Lung (tissue), 12 donors: ENCODE results near the gene CDH23. TPM values are rescaled to one million over a fixed set of nuclear protein-coding genes. Genes with fewer than 3 reads are reported as not detected.

Experiments used
- ATAC-seq: fragments of 200-7000 bp; cut with Tn5 transposase; one replicate; pipeline ENCODE4 v1.9.1; 2020; ENCODE audit warnings: moderate number of reproducible peaks; ENCODE audit not compliant: insufficient read depth, low FRiP score
- DNase-seq, 3 donors: peaks; one replicate each; pipeline ENCODE4 v3.0.0-alpha.2; 2013 to 2017
- H3K27ac ChIP-seq, 2 donors: one replicate each; pipeline ENCODE4 v1.5.1; 2013; ENCODE audit warnings: mild to moderate bottlenecking in 2 of 2, moderate library complexity in 2 of 2, control low read depth in 1 of 2, inconsistent platforms in 1 of 2, low read depth in 1 of 2, low read length in 1 of 2
- H3K27me3 ChIP-seq, 3 donors: one replicate each; pipeline ENCODE4 v1.5.1; 2013; ENCODE audit warnings: low read length in 2 of 3; ENCODE audit not compliant: control insufficient read depth in 3 of 3, insufficient read depth in 3 of 3
- H3K36me3 ChIP-seq, 4 donors: one replicate each; pipeline ENCODE4 v1.5.1; 2013; ENCODE audit warnings: low read length in 4 of 4, mild to moderate bottlenecking in 1 of 4, moderate library complexity in 1 of 4; ENCODE audit not compliant: control insufficient read depth in 4 of 4, insufficient read depth in 4 of 4
- H3K4me1 ChIP-seq, 5 donors: one replicate each; pipeline ENCODE4 v1.5.1; 2013; ENCODE audit warnings: low read length in 5 of 5, mild to moderate bottlenecking in 2 of 5, moderate library complexity in 1 of 5; ENCODE audit not compliant: control insufficient read depth in 5 of 5, insufficient read depth in 5 of 5
- H3K4me3 ChIP-seq: one replicate; pipeline ENCODE4 v1.5.1; 2013; ENCODE audit warnings: mild to moderate bottlenecking, control low read depth, moderate library complexity
- H3K9ac ChIP-seq, 2 donors: one replicate each; pipeline ENCODE4 v1.5.1; 2013; ENCODE audit warnings: low read length in 2 of 2, control low read depth in 1 of 2; ENCODE audit not compliant: insufficient read depth in 1 of 2
- H3K9me3 ChIP-seq, 4 donors: one replicate each; pipeline ENCODE4 v1.5.1; 2013; ENCODE audit warnings: low read length in 3 of 4, mild to moderate bottlenecking in 1 of 4, moderate library complexity in 1 of 4; ENCODE audit not compliant: control insufficient read depth in 4 of 4, insufficient read depth in 3 of 4
- WGBS, 2 donors: extraction: QIAGEN DNeasy Blood & Tissue Kit; methylation state at CpG; one replicate each; pipeline ENCODE4 v1.1.7; 2013; 5-methylcytosine and 5-hydroxymethylcytosine counted together
- polyA plus RNA-seq, 2 donors: library from polyadenylated mRNA; stranded (reverse); fragments of 200-250 nt; gene quantifications; one replicate each; pipeline ENCODE4 v1.2.1, GENCODE V29; 2013
- total RNA-seq, 2 donors: library from RNA; depleted of rRNA in 1 of 2; stranded (reverse); fragments of >200 nt in 1 of 2; gene quantifications; one replicate each; pipeline ENCODE4 v1.2.1, GENCODE V29; 2014 to 2021
- TF ChIP-seq, protein P1 (sequence below): IDR thresholded peaks from 2 replicates; pipeline ENCODE4 v1.5.1; 2012; ENCODE audit warnings: mild to moderate bottlenecking; ENCODE audit errors: control extremely low read depth, extremely low read depth
- donor health status: control.
- donor health status: control.
- donor health status: Bipolar disorder and iron deficiency.
- donor health status: healthy.
- donor health status: DM: yes; HTN: yes; CAD: no.

The CDH23 gene
- total and polyA plus RNA-seq, 4 donors, result 4.5 to 29.5 (median 6.0) TPM

DNA sequence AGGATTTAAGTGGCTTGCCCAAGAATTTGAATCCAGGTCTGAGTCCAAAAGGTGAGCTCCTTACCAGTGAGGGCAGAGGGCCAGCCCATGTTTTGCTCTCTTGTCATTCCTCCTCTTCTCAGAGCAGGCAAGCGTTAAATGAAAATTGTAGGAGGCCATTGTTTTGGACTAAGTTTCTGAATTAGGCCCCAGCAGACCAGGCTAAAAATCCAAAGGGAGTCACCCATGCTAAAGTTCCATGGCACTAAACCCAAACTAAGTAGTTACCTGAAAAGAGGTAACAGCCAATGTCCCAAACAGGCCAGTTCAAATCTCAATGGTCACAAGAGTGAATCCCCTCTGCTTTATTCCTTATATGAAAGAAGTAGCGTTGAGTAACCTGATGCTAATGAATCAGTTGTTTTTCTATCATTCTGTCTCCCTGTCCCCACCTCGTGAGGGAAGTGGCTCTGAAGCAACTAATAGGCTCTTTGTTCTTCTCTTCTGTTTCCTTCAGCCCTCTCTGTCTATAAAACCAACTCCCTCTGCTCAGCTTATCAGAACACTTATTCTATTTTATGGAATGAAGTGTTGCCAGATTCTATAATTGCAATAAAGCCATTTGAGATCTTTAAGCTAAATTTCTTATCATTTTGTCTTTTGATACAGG is 17.5 kb upstream of the CDH23 start:
- H3K9me3 ChIP-seq, result no peaks in the 10 kb centered on the region

DNA sequence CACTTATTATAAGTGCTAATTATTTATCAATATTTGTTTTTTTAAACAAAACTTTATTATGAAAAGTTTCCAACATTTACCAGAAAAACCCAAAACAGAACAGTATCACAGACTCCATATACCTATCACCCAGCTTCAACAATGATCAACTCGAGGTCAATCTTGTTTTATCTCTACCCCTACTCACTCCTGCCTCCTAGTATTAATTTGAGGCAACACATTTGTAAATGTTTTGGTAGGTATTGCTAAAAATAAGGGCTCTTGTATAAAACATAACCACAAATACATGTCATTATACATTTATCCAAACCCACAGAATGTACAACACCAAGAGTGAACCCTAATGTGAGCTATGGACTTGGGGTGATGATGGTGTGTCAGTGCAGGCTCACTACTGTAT is 15.9 kb upstream of the CDH23 start:
- no peak overlapping the region for H3K4me3 ChIP-seq
- no peak for ATAC-seq
- H3K4me1 ChIP-seq, result peaks cover 0 to 14% (median 0%) of the 10 kb centered on the region in 5 donors
- no peak for DNase-seq
- WGBS, 2 donors, result 33 to 70% methylated on average over 1 of the region's 1 CpG
- H3K27ac ChIP-seq, result no peak overlapping the region
- TF ChIP-seq, protein P1, sequence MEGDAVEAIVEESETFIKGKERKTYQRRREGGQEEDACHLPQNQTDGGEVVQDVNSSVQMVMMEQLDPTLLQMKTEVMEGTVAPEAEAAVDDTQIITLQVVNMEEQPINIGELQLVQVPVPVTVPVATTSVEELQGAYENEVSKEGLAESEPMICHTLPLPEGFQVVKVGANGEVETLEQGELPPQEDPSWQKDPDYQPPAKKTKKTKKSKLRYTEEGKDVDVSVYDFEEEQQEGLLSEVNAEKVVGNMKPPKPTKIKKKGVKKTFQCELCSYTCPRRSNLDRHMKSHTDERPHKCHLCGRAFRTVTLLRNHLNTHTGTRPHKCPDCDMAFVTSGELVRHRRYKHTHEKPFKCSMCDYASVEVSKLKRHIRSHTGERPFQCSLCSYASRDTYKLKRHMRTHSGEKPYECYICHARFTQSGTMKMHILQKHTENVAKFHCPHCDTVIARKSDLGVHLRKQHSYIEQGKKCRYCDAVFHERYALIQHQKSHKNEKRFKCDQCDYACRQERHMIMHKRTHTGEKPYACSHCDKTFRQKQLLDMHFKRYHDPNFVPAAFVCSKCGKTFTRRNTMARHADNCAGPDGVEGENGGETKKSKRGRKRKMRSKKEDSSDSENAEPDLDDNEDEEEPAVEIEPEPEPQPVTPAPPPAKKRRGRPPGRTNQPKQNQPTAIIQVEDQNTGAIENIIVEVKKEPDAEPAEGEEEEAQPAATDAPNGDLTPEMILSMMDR, result no peak
- H3K9ac ChIP-seq, result no peak overlapping the region
- no peaks in the 10 kb centered on the region for H3K36me3 ChIP-seq
- H3K27me3 ChIP-seq, result no peaks in the 10 kb centered on the region
- H3K9me3 ChIP-seq, result no peaks in the 10 kb centered on the region

More for the DNA sequence above, 17.5 kb upstream of the CDH23 start:
- TF ChIP-seq, protein P1, result no peak
- DNase-seq, result no peak
- no peak overlapping the region for H3K9ac ChIP-seq
- H3K27ac ChIP-seq, result peak overlapping the region in 1 of 2 donors; percentile 2
- no peaks in the 10 kb centered on the region for H3K36me3 ChIP-seq
- no peaks in the 10 kb centered on the region for H3K27me3 ChIP-seq
- H3K4me3 ChIP-seq, result no peak overlapping the region
- peaks cover 0 to 16% (median 0%) of the 10 kb centered on the region in 5 donors for H3K4me1 ChIP-seq
- ATAC-seq, result no peak
- WGBS, 2 donors, result 49 to 63% methylated on average over 3 of the region's 3 CpGs

DNA sequence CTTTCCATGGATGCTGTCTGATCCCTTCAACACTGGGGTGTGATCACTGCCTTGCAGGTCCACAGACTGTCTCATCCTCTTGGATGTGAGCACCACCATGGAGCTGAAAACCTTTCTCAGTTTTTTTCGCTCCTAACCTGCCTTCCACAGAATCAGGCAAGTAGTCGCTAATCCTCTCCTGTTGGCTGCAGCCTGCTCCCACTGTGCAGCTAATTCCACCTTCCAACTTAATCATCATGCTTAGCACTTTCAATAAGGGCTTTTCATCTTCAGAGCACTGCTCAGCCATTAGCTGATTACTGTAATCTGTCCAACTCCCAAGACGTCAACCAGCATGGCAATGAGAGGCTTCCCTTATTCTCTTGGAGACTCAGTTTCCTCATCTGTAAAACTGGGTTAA is 15.1 kb upstream of the CDH23 start:
- Histone ChIP-seq H3K4me1 (peaks cover 0 to 6% (median 0%) of the 10 kb centered on the region in 5 donors), H3K27me3 (no peaks in the 10 kb centered on the region), H3K36me3 (no peaks in the 10 kb centered on the region), H3K4me3 (no peak overlapping the region), H3K9me3 (no peaks in the 10 kb centered on the region), H3K27ac (no peak overlapping the region), H3K9ac (no peak overlapping the region)
- DNase-seq (no peak), ATAC-seq (no peak)
- TF ChIP-seq, protein P1, result no peak
- WGBS, 2 donors, result 87 to 94% methylated on average over 3 of the region's 3 CpGs

DNA sequence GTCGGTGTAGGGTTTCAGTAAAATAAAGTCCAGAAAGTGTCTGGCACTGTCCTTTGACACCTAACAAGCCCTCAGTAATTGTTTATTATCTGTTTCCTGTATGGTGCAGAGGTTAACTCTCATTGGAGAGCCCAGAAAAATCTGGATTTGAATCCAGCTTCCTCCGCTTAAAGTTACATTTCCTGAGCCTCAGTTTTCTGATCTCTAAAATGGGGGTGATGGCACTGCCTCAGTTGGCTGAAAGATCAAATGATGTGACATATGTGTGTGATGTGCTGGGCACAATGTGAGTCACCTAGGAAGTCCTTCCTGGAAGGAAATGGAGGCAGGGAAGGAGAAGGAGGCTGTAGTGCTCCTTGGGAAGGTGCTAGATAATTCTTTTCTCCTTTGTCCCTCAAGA is 14.7 kb upstream of the CDH23 start:
- ATAC-seq (no peak), DNase-seq (no peak)
- H3K27ac ChIP-seq, result no peak overlapping the region
- 83 to 89% methylated on average over 2 of the region's 2 CpGs for WGBS, 2 donors
- no peaks in the 10 kb centered on the region for H3K36me3 ChIP-seq
- H3K9me3 ChIP-seq, result no peaks in the 10 kb centered on the region
- no peak overlapping the region for H3K4me3 ChIP-seq
- H3K9ac ChIP-seq, result no peak overlapping the region
- peaks cover 0 to 2% (median 0%) of the 10 kb centered on the region in 5 donors for H3K4me1 ChIP-seq
- TF ChIP-seq, protein P1, result no peak
- no peaks in the 10 kb centered on the region for H3K27me3 ChIP-seq
